ENCODE measurements around the gene GDNF.

GDNF gene

GRCh38 chr5:37847978-37848425 is 8.2 kb upstream of the GDNF start:
- peak; percentile 66 for DNase-seq (ENCODE audit: low read depth, low spot score)

GRCh38 chr5:37846786-37847310 is 7.0 kb upstream of the GDNF start:
- DNase-seq (ENCODE audit: low read depth, low spot score): no peak

DNA sequence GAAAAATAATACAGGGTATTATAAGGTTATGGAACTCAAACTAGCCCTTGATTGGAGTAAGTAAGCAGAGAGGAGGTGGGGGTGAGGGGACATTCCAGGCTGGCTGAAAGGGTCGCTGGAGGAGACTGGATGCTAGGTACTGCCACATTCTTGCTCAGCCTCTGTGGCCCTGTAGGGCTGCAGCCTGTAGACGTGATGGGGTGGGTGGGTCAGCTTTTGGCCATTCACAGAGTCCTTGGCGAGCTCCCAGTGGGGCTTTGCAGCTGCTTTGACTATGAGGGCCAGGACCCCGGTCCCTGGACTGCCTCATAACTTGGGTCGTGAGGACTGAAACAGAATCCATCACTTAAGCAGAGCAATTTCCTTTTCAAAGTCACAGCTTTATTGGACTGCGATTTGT is 4.2 kb upstream of the GDNF start:
- no peak for DNase-seq (ENCODE audit: low read depth, low spot score)

DNA sequence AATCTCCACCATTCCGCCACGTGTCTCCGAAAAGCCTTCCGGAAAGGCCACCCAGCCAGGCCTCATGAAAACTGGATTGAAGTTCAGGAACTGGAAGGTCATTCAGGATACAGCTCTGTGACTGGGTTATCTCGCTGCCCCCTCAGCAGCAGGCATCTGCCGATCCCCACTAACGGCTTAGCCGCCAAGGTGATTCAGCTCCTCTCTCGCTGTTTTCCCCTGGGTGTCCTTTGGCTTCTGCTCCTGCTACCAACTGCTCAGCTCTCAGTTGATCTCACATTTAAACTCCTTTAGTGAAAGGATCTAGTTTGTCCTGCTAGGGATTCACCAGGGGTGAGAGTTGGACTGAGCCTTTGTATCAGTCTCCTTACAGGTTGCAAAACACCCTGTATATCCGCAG is 2.2 kb upstream of the GDNF start:
- DNase-seq (ENCODE audit: low read depth, low spot score): no peak

- DNase-seq (ENCODE audit: low read depth, low spot score): peak; percentile 7
These were observed 1.4 kb upstream of the GDNF start for GRCh38 chr5:37841203-37841602.

GRCh38 chr5:37840053-37841034 is 503 bp upstream of the GDNF start:
- DNase-seq (ENCODE audit: low read depth, low spot score): peak; percentile 84

DNA sequence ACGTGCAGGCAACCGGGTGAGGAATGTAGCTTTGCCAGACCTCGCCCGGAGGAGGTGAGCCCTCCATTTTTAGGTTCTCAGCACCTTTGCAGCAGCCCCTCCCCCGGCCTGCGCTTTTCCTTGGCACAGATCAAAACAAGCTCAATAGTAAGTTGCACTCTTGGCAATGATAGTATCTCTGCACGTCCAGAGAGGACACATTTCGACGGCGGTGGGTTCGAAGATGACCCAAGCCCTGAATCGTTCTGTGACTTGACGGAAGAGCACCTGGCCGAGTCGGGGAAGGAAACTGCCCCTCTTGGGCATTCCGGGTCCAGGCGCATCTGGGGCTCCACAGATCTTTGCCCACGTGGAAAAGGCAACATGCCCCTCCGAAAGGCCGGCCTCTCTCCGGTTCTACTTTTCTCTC is 904 bp downstream of the GDNF start:
- DNase-seq (ENCODE audit: low read depth, low spot score): peak; percentile 33

GRCh38 chr5:37838152-37838932 is 1.5 kb downstream of the GDNF start:
- peak; percentile 68 for DNase-seq (ENCODE audit: low read depth, low spot score)

DNA sequence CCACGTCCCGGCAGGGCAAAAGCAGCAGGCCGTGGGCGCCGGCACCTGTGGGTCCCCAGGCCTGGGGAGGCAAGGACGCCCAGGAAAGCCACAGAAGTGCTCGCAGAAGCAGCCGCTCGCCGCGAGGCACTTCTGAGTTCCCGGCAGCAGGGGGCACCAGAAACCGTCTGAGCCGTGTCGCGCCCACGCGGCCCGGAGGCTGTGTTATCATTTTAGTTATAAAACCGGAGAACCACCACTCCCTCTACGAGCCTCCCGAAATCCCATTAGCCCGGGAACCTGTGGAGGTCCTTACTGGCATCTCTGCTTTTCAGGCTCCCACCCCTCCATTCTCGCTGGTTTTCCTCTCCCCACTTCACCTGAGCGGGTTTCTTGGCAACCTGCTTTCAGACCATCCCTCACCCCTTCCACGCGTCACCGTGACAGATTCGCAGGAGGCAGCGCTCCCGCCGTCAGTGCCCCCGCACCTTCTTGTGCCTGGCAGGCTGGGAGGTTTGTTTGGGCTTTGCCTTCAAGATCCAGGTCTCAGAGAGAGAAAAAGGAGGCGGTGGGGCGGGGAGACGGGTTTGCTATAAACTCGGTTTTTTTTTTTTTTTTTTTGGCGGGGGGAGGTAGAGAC is 2.3 kb downstream of the GDNF start:
- peak; percentile 94 for DNase-seq (ENCODE audit: low read depth, low spot score)

GRCh38 chr5:37836592-37837413 is 3.0 kb downstream of the GDNF start:
- peak; percentile 76 for DNase-seq (ENCODE audit: low read depth, low spot score)

- no peak for DNase-seq (ENCODE audit: low read depth, low spot score)
These were observed 3.6 kb downstream of the GDNF start for GRCh38 chr5:37836235-37836591.

GRCh38 chr5:37835380-37835973 is 4.4 kb downstream of the GDNF start:
- no peak for DNase-seq (ENCODE audit: low read depth, low spot score)

DNA sequence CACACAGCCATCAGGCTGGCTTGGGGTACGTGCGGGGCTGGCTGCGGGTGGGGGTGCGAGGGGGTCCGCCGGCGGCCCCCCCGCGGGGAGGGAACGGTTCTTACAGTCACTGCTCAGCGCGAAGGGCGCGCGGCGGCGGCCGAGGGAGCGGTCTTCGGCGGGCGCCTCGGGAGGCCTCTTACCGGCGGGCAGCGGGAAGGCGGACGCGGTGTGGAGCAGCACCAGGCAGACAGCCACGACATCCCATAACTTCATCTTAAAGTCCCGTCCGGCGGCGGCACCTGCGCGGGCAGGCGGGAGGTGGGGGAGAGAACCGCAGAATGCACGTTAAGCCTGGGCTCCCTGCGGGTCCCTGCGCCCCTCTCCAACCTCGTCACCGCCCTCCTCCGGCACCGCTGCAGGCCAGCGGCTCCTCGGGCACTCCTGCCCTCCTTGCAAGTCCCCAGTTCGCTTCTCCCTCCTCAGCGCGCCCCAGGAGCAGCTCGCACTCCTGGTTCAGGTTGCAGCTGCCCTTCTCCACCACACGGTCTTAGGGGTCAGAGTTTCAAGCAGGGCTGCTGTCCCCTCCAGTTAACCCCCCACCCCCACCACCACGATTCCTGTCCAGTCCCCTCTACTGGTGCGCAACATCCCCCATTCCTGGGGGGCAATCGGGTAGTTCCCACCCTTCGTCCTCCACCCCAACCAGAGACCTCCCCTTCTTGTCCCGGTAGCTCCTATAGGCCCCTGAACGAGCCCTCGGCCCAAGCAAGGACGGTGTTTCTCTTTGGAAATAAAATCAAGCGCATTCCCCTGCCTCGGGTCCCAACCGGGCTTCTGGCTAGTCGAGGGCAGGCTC is 5.1 kb downstream of the GDNF start:
- peak; percentile 69 for DNase-seq (ENCODE audit: low read depth, low spot score)

- DNase-seq (ENCODE audit: low read depth, low spot score): no peak
These were observed 5.9 kb downstream of the GDNF start for GRCh38 chr5:37833990-37834389.

DNA sequence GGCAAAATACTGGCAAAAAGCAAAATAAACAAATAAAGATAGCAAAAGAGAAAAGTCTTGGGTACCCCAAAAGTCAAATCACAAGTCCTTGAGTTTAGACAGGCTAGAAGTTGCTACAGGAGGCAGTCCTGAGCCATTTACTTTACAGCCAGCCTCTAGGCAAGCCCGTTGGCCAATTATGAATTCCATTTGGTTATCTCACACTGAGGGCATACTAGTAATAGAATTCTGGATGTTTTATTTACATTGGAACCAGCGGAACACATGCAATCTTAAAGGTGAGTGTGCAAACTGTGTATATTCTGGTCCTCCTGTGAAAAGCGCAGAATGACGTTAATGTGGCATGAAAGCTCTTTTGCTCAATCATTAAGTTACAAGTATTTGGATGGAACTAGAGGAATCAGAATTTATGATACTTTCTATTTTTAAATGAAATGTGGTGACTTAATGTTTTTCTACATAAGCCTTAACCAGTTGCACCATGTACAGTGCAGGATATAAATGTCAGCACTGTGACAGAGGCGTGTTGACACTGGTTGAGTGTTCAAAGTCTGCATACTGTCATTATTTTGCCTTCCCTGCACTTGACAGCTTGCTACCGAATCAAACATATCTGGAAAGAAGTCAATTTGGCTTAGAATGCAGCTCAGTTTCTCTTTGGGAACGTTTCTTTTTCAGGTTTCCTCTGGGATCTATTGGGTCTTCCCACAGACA is 7.9 kb downstream of the GDNF start:
- no peak for DNase-seq (ENCODE audit: low read depth, low spot score)

DNA sequence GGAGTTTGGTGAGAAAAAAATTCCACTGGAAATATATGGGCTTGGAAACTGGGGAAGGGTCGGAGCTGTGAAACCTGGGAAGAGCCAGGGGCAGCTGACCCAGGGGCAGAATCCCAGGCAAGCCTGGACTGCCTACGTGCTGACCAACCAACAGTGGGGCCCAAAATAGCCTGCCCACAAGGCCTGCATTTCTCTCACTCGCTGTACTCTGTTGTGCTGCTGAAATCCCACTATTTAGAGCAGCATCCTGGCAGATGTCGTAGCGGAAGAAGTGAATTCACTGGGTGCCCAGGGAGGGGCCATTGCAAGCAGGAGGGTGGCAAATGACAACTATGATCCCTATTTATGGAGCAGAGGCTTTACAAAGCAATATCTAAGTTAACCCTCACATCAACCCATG is 9.5 kb downstream of the GDNF start:
- DNase-seq (ENCODE audit: low read depth, low spot score): no peak

GRCh38 chr5:37825334-37825915 is 14.4 kb downstream of the GDNF start:
- DNase-seq (ENCODE audit: low read depth, low spot score): no peak

DNA sequence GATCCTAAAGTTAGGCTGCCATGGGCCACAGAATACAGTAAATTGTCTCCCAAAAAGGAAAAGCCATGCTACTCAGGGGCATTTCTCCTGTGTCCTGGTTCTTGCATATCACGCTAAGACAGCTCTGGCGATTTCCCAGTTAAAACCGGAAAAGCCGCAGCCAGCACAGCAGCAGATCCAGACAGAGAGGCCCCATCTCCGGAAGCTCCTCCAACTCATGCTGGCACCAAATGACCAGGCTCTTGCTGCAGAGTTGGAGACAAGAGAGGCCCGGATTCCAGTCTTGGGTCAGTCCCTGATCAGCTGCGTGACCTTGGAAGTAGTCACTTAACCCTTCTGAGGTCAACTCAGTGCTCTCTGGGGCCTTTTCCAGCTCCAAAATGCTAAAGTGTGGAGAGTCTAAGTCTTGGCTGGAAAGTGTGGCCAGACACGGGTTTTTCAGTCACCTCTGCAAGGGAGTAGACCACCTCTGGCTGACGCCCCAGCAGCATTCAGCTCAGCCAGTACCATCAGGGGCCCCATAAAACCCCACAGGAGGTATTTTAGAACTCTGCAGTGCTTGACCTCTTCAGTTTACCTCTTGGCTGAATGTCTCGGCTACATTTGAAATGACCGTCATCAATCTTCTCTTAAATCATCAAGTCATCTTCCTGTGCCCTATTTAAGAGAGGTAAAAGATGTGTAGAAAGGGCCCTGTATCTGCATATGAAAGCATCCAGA is 16.2 kb downstream of the GDNF start:
- no peak for DNase-seq (ENCODE audit: low read depth, low spot score)
